ENCODE measurements around the gene PLK1. TPM values are rescaled to one million over a fixed set of nuclear protein-coding genes. Genes with fewer than 3 reads are reported as not detected.

Gene PLK1
- total and polyA plus RNA-seq, 2 of the 13 experiments (the other 11 are each of a cell fraction or from before 2014, with no cell fraction given): 71.5 to 76.3 TPM

GRCh38 chr16:23704772-23705516, 26.3 kb downstream of the PLK1 start (continued):
- TF ChIP-seq ZNF331 (CRISPR knock-in tag; IDR thresholded peaks at IDR 0.05) (no peak), DPF2 (CRISPR knock-in tag; IDR thresholded peaks at IDR 0.05; ENCODE audit: borderline replicate concordance, low read depth) (no peak), ZNF850 (CRISPR knock-in tag; conservative IDR thresholded peaks at IDR 0.05) (no peak), KDM5A (IDR thresholded peaks at IDR 0.05; ENCODE audit: borderline replicate concordance, low read length) (no peak), DR1 (CRISPR knock-in tag; IDR thresholded peaks at IDR 0.05) (no peak), ZNF10 (CRISPR knock-in tag; IDR thresholded peaks at IDR 0.05; ENCODE audit: borderline replicate concordance, low read depth) (no peak), ZNF704 (CRISPR knock-in tag; IDR thresholded peaks at IDR 0.05; ENCODE audit: borderline replicate concordance) (no peak), NBN (conservative IDR thresholded peaks at IDR 0.05) (no peak), ZNF225 (CRISPR knock-in tag; IDR thresholded peaks at IDR 0.05) (peak; percentile 78; the same call in 1 of the 2 replicates), ZFP62 (CRISPR knock-in tag; IDR thresholded peaks at IDR 0.05) (no peak), NAIF1 (CRISPR knock-in tag; IDR thresholded peaks at IDR 0.05; ENCODE audit: borderline replicate concordance) (no peak), ZNF430 (CRISPR knock-in tag; IDR thresholded peaks at IDR 0.05) (no peak), ZSCAN5A (CRISPR knock-in tag; IDR thresholded peaks at IDR 0.05; ENCODE audit: borderline replicate concordance) (no peak), ZBTB25 (CRISPR knock-in tag; IDR thresholded peaks at IDR 0.05) (no peak), ZFP41 (CRISPR knock-in tag; IDR thresholded peaks at IDR 0.05; ENCODE audit: borderline replicate concordance) (0 out of 2 replicates have a peak, but pooled peaks have one; percentile 47), PLSCR1 (CRISPR knock-in tag; IDR thresholded peaks at IDR 0.05; ENCODE audit: borderline replicate concordance) (no peak), FOXA1 (IDR thresholded peaks at IDR 0.05) (no peak), FOXA1 (CRISPR knock-in tag; IDR thresholded peaks at IDR 0.05) (no peak), GPN1 (CRISPR knock-in tag; IDR thresholded peaks at IDR 0.05; ENCODE audit: borderline replicate concordance) (no peak; the same call in 1 of the 2 replicates), GFI1 (CRISPR knock-in tag; IDR thresholded peaks at IDR 0.05; ENCODE audit: borderline replicate concordance) (no peak), MBD4 (IDR thresholded peaks at IDR 0.05; ENCODE audit: borderline replicate concordance, low read length) (no peak), ATRX (CRISPR knock-in tag; IDR thresholded peaks at IDR 0.05; ENCODE audit: borderline replicate concordance) (no peak), NFYC (CRISPR knock-in tag; IDR thresholded peaks at IDR 0.05) (no peak), ZNF121 (CRISPR knock-in tag; IDR thresholded peaks at IDR 0.05) (no peak), MTERF4 (CRISPR knock-in tag; IDR thresholded peaks at IDR 0.05) (no peak), PHF21A (CRISPR knock-in tag; IDR thresholded peaks at IDR 0.05) (no peak; the same call in 1 of the 2 replicates)

Measured in HepG2 (cell line).